ENCODE measurements around the gene SMAD5. TPM values are rescaled to one million over a fixed set of nuclear protein-coding genes. Genes with fewer than 3 reads are reported as not detected.

Gene SMAD5
- total and polyA plus RNA-seq, 2 of the 8 experiments (the other 6 are each of a cell fraction or from before 2014, with no cell fraction given): 30.2 to 60.5 TPM

DNA sequence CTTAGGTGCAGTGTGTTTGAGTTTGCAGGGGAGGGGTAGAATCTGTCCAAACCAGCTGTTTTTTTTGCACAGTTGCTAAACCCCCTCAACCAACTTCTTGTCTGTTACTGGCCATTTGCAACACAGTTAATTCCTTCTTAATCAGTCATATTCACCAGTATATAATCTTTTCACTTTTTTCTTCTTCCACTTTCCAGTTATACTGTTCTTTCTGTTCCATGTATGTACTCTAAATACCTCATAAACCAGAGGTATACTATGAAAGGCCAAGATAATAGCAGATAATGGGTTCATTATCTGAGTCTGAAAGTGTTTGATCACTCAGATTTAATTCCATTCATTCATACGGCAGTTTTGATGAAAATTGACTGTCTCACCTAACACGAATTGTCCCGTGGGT is 11.1 kb downstream of the SMAD5 start (continued):
- TF ChIP-seq GABPA (IDR thresholded peaks at IDR 0.05; ENCODE audit: borderline replicate concordance, insufficient read depth, low read length): no peak
- TF ChIP-seq JUN (IDR thresholded peaks at IDR 0.05; ENCODE audit: low read depth, low read length): no peak
- TF ChIP-seq PHF8 (conservative IDR thresholded peaks at IDR 0.05; ENCODE audit: low read depth, low read length): no peak
- TF ChIP-seq, protein P1, sequence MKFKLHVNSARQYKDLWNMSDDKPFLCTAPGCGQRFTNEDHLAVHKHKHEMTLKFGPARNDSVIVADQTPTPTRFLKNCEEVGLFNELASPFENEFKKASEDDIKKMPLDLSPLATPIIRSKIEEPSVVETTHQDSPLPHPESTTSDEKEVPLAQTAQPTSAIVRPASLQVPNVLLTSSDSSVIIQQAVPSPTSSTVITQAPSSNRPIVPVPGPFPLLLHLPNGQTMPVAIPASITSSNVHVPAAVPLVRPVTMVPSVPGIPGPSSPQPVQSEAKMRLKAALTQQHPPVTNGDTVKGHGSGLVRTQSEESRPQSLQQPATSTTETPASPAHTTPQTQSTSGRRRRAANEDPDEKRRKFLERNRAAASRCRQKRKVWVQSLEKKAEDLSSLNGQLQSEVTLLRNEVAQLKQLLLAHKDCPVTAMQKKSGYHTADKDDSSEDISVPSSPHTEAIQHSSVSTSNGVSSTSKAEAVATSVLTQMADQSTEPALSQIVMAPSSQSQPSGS (IDR thresholded peaks at IDR 0.05; ENCODE audit: low read length): no peak
- no peak for TF ChIP-seq BRCA1 (IDR thresholded peaks at IDR 0.05; ENCODE audit: low read depth, low read length)
- TF ChIP-seq, protein P2, sequence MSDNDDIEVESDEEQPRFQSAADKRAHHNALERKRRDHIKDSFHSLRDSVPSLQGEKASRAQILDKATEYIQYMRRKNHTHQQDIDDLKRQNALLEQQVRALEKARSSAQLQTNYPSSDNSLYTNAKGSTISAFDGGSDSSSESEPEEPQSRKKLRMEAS (IDR thresholded peaks at IDR 0.05): no peak

Measured in H1 (cell line).